ENCODE data around the gene ANKDD1A. TPM values are rescaled to one million over a fixed set of nuclear protein-coding genes. Genes with fewer than 3 reads are reported as not detected.

ANKDD1A gene
- total RNA-seq, 1 experiment from 2014 or later: 6.8 TPM

DNA sequence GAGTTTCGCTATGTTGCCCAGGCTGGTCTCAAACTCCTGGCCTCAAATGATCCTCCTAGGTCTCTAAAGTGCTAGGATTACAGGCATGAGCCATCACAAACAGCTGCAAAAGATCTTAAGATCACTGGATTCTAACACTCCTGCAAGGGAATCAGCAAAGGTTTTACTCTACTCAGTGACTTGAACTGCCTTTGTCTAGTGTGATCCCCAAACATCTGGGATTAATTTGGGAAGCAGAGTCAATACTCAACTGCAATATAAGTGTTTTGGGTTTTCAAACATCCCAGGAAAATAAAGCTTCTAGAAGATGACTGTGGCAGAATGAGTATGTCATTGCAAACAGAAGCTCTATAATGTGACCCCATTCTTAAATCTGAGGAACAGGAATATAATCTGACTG, 70.8 kb downstream of the ANKDD1A start:
- BruUV-seq (replicated peaks): no TSS peak
- intact Hi-C loops (cut with micrococcal nuclease; ENCODE audit: unreplicated experiment): no loop called here

DNA sequence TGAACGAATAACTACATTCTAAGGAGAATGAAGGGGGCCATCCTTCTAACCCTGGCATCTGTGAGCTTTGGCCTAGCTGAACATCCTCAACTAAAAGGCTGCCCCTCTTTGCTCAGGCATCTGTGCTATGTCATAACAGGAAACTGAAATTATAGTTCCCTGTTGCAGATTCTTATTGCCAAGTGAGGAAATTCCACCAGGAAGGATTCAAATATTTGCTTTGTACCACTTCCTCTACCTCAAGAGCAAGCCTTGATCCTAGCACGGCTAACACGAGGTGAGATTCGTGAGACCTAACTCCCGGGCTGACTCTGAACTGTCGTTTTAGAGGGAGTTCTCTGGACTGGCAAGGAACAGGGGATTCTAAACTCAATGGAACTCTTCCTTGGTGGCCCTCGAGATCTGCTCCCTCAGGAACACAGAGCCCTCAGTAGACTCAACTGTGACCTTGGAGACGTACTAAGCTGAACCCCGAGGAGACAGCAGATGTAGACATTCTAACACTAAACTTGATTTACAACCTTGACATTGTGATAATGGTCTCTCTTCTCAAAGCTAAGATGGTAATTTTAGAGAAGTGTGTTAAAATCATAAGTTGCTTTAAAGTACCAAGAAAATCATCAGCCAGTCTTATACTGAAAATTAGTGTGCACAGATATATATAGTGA, 73.8 kb downstream of the ANKDD1A start:
- intact Hi-C loops (cut with micrococcal nuclease; ENCODE audit: unreplicated experiment): no loop called here
- H3K9me3 ChIP-seq (ENCODE audit: control insufficient read depth, insufficient read depth, low read depth, low read length): no peaks in the 10 kb centered on the region
- CTCF ChIA-PET: interaction anchor here (0.7 kb wide), 1 partner anchor 63 kb away, joined by 7 read pairs; no protein-coding TSS in a partner anchor
- peaks cover 21% of the 10 kb centered on the region for H3K4me1 ChIP-seq (ENCODE audit: control insufficient read depth, insufficient read depth, low read length)
- DNase-seq (ENCODE audit: low read depth, low spot score) (no peak), ATAC-seq (no peak)
- TF ChIP-seq, protein P1, sequence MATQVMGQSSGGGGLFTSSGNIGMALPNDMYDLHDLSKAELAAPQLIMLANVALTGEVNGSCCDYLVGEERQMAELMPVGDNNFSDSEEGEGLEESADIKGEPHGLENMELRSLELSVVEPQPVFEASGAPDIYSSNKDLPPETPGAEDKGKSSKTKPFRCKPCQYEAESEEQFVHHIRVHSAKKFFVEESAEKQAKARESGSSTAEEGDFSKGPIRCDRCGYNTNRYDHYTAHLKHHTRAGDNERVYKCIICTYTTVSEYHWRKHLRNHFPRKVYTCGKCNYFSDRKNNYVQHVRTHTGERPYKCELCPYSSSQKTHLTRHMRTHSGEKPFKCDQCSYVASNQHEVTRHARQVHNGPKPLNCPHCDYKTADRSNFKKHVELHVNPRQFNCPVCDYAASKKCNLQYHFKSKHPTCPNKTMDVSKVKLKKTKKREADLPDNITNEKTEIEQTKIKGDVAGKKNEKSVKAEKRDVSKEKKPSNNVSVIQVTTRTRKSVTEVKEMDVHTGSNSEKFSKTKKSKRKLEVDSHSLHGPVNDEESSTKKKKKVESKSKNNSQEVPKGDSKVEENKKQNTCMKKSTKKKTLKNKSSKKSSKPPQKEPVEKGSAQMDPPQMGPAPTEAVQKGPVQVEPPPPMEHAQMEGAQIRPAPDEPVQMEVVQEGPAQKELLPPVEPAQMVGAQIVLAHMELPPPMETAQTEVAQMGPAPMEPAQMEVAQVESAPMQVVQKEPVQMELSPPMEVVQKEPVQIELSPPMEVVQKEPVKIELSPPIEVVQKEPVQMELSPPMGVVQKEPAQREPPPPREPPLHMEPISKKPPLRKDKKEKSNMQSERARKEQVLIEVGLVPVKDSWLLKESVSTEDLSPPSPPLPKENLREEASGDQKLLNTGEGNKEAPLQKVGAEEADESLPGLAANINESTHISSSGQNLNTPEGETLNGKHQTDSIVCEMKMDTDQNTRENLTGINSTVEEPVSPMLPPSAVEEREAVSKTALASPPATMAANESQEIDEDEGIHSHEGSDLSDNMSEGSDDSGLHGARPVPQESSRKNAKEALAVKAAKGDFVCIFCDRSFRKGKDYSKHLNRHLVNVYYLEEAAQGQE (IDR thresholded peaks at IDR 0.05; ENCODE audit: insufficient read depth in 1 of 2, low read depth in 2 of 2, low read length in 1 of 2): no peak
- TF ChIP-seq SIN3A (IDR thresholded peaks at IDR 0.05; ENCODE audit: borderline replicate concordance, insufficient read depth, low read depth, low read length) (no peak), TCF7L2 (IDR thresholded peaks at IDR 0.05; ENCODE audit: low read depth, low read length) (no peak), POLR2AphosphoS5 (IDR thresholded peaks at IDR 0.05; ENCODE audit: low read depth, low read length) (no peak)
- TF ChIP-seq, protein P2, sequence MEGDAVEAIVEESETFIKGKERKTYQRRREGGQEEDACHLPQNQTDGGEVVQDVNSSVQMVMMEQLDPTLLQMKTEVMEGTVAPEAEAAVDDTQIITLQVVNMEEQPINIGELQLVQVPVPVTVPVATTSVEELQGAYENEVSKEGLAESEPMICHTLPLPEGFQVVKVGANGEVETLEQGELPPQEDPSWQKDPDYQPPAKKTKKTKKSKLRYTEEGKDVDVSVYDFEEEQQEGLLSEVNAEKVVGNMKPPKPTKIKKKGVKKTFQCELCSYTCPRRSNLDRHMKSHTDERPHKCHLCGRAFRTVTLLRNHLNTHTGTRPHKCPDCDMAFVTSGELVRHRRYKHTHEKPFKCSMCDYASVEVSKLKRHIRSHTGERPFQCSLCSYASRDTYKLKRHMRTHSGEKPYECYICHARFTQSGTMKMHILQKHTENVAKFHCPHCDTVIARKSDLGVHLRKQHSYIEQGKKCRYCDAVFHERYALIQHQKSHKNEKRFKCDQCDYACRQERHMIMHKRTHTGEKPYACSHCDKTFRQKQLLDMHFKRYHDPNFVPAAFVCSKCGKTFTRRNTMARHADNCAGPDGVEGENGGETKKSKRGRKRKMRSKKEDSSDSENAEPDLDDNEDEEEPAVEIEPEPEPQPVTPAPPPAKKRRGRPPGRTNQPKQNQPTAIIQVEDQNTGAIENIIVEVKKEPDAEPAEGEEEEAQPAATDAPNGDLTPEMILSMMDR (IDR thresholded peaks at IDR 0.05): no peak
- in situ Hi-C loops (cut with HindIII; ENCODE audit: low pct_unique_long_range_greater_than_20kb, low sequenced_read_pairs): no loop called here
- no peaks in the 10 kb centered on the region for H3K27me3 ChIP-seq (ENCODE audit: control insufficient read depth, insufficient read depth, low read length)
- POLR2A ChIA-PET: no interaction called here
- H3K36me3 ChIP-seq (ENCODE audit: control insufficient read depth, insufficient read depth, low read length): peaks cover 4% of the 10 kb centered on the region; the same call in 1 of the 2 replicates
- H3K4me3 ChIP-seq (ENCODE audit: low read depth in 2 of 2, low read length in 2 of 2): no peak overlapping the region
- peak overlapping the region; percentile 60 for H3K27ac ChIP-seq (ENCODE audit: low read length)
- BruUV-seq (replicated peaks): TSS peak; percentile 11

More for the DNA sequence above, 70.8 kb downstream of the ANKDD1A start:
- H3K4me1 ChIP-seq (ENCODE audit: control insufficient read depth, insufficient read depth, low read length): peaks cover 10% of the 10 kb centered on the region
- H3K9me3 ChIP-seq (ENCODE audit: control insufficient read depth, insufficient read depth, low read depth, low read length): no peaks in the 10 kb centered on the region
- in situ Hi-C loops (cut with HindIII; ENCODE audit: low pct_unique_long_range_greater_than_20kb, low sequenced_read_pairs): no loop called here
- no peaks in the 10 kb centered on the region for H3K27me3 ChIP-seq (ENCODE audit: control insufficient read depth, insufficient read depth, low read length)
- TF ChIP-seq SIN3A (IDR thresholded peaks at IDR 0.05; ENCODE audit: borderline replicate concordance, insufficient read depth, low read depth, low read length): no peak
- TF ChIP-seq POLR2AphosphoS5 (IDR thresholded peaks at IDR 0.05; ENCODE audit: low read depth, low read length): no peak
- TF ChIP-seq TCF7L2 (IDR thresholded peaks at IDR 0.05; ENCODE audit: low read depth, low read length): no peak
- TF ChIP-seq, protein P1 (IDR thresholded peaks at IDR 0.05; ENCODE audit: insufficient read depth in 1 of 2, low read depth in 2 of 2, low read length in 1 of 2): no peak
- TF ChIP-seq, protein P2 (IDR thresholded peaks at IDR 0.05): no peak
- ATAC-seq (no peak), DNase-seq (ENCODE audit: low read depth, low spot score) (no peak)
- no peak overlapping the region for H3K4me3 ChIP-seq (ENCODE audit: low read depth in 2 of 2, low read length in 2 of 2)
- ChIA-PET CTCF (no interaction called here), POLR2A (no interaction called here)
- H3K36me3 ChIP-seq (ENCODE audit: control insufficient read depth, insufficient read depth, low read length): peaks cover 11% of the 10 kb centered on the region
- no peak overlapping the region for H3K27ac ChIP-seq (ENCODE audit: low read length)

Measured in Panc1 (cell line).